IMR-90 (cell line): ENCODE measurements around the gene PRKACA.
A peak's percentile ranks its signal among the peaks of the same experiment; 100 is the strongest.

ENCODE experiments used
- CEBPB ChIP-seq: IDR thresholded peaks from 2 replicates; pipeline ENCODE4 v1.6.1; 2012; ENCODE audit warnings: low read depth, low read length, improper control_type of control experiment
- MAFK ChIP-seq: IDR thresholded peaks from 2 replicates; pipeline ENCODE4 v1.6.1; 2012; ENCODE audit warnings: low read depth, low read length, improper control_type of control experiment
- MXI1 ChIP-seq: IDR thresholded peaks from 2 replicates; pipeline ENCODE4 v1.6.1; 2012; ENCODE audit warnings: low read depth, mild to moderate bottlenecking, low read length, moderate library complexity, borderline replicate concordance
- TF ChIP-seq, protein P1 (sequence below): conservative IDR thresholded peaks from 2 replicates; pipeline ENCODE4 v1.5.1; 2012; ENCODE audit warnings: mild to moderate bottlenecking, low read depth, low read length, improper control_type of control experiment

DNA sequence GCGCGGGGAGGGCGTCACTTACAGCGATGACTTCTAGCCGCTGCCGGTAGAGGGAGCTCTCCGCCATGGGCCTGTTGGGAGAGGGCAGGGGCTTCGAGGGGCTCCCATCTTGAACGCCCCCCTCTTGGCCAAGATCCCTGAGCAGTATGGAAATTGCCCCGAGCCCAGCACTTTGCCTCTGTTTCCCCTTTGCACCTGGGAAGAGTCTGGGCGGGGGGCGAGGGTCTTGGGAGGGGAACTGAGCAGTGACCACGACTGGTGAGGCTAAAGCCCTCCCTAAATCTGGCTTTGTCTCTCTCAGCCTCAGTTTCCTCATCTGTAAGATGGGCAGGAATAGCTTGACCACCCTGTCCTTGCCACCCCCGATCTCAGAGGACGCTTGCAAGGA lies 58.5 kb downstream of the PRKACA start:
- TF ChIP-seq, protein P1, sequence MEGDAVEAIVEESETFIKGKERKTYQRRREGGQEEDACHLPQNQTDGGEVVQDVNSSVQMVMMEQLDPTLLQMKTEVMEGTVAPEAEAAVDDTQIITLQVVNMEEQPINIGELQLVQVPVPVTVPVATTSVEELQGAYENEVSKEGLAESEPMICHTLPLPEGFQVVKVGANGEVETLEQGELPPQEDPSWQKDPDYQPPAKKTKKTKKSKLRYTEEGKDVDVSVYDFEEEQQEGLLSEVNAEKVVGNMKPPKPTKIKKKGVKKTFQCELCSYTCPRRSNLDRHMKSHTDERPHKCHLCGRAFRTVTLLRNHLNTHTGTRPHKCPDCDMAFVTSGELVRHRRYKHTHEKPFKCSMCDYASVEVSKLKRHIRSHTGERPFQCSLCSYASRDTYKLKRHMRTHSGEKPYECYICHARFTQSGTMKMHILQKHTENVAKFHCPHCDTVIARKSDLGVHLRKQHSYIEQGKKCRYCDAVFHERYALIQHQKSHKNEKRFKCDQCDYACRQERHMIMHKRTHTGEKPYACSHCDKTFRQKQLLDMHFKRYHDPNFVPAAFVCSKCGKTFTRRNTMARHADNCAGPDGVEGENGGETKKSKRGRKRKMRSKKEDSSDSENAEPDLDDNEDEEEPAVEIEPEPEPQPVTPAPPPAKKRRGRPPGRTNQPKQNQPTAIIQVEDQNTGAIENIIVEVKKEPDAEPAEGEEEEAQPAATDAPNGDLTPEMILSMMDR: peak; percentile 52
- TF ChIP-seq CEBPB (no peak), MAFK (no peak), MXI1 (no peak)
